ENCODE results near the gene SUFU. TPM values are rescaled to one million over a fixed set of nuclear protein-coding genes. Genes with fewer than 3 reads are reported as not detected.
A peak's percentile ranks its signal among the peaks of the same experiment; 100 is the strongest.

Gene SUFU
- total and polyA plus RNA-seq, 2 of the 13 experiments (the other 11 are each of a cell fraction or from before 2014, with no cell fraction given) = 2.9 to 5.5 TPM

- TF ChIP-seq HNRNPL (IDR thresholded peaks at IDR 0.05; ENCODE audit: low read depth, low read length) (peak; percentile 96), E2F5 (CRISPR knock-in tag; conservative IDR thresholded peaks at IDR 0.05) (no peak), SP5 (CRISPR knock-in tag; IDR thresholded peaks at IDR 0.05; ENCODE audit: borderline replicate concordance, low read depth) (peak; percentile 72), ARID4A (CRISPR knock-in tag; IDR thresholded peaks at IDR 0.05; ENCODE audit: borderline replicate concordance) (peak; percentile 45; the same call in 1 of the 2 replicates), ZBTB3 (CRISPR knock-in tag; IDR thresholded peaks at IDR 0.05; ENCODE audit: borderline replicate concordance, low read depth) (no peak), ZNF609 (CRISPR knock-in tag; IDR thresholded peaks at IDR 0.05; ENCODE audit: borderline replicate concordance) (0 out of 2 replicates have a peak, but pooled peaks have one; percentile 19), RXRB (CRISPR knock-in tag; IDR thresholded peaks at IDR 0.05; ENCODE audit: borderline replicate concordance) (peak; percentile 28; the same call in 1 of the 2 replicates), TCF7 (IDR thresholded peaks at IDR 0.05; ENCODE audit: low read depth) (peak; percentile 72), POLR2G (IDR thresholded peaks at IDR 0.05; ENCODE audit: low read depth, low read length) (peak; percentile 58; the same call in 1 of the 2 replicates), SAFB2 (CRISPR knock-in tag; IDR thresholded peaks at IDR 0.05; ENCODE audit: borderline replicate concordance, low read depth) (no peak), MIXL1 (CRISPR knock-in tag; IDR thresholded peaks at IDR 0.05) (no peak)
- TF ChIP-seq, protein P1, sequence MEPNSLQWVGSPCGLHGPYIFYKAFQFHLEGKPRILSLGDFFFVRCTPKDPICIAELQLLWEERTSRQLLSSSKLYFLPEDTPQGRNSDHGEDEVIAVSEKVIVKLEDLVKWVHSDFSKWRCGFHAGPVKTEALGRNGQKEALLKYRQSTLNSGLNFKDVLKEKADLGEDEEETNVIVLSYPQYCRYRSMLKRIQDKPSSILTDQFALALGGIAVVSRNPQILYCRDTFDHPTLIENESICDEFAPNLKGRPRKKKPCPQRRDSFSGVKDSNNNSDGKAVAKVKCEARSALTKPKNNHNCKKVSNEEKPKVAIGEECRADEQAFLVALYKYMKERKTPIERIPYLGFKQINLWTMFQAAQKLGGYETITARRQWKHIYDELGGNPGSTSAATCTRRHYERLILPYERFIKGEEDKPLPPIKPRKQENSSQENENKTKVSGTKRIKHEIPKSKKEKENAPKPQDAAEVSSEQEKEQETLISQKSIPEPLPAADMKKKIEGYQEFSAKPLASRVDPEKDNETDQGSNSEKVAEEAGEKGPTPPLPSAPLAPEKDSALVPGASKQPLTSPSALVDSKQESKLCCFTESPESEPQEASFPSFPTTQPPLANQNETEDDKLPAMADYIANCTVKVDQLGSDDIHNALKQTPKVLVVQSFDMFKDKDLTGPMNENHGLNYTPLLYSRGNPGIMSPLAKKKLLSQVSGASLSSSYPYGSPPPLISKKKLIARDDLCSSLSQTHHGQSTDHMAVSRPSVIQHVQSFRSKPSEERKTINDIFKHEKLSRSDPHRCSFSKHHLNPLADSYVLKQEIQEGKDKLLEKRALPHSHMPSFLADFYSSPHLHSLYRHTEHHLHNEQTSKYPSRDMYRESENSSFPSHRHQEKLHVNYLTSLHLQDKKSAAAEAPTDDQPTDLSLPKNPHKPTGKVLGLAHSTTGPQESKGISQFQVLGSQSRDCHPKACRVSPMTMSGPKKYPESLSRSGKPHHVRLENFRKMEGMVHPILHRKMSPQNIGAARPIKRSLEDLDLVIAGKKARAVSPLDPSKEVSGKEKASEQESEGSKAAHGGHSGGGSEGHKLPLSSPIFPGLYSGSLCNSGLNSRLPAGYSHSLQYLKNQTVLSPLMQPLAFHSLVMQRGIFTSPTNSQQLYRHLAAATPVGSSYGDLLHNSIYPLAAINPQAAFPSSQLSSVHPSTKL (CRISPR knock-in tag; IDR thresholded peaks at IDR 0.05) = peak; percentile 59
- TF ChIP-seq, protein P2, sequence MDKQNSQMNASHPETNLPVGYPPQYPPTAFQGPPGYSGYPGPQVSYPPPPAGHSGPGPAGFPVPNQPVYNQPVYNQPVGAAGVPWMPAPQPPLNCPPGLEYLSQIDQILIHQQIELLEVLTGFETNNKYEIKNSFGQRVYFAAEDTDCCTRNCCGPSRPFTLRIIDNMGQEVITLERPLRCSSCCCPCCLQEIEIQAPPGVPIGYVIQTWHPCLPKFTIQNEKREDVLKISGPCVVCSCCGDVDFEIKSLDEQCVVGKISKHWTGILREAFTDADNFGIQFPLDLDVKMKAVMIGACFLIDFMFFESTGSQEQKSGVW (CRISPR knock-in tag; IDR thresholded peaks at IDR 0.05; ENCODE audit: borderline replicate concordance) = no peak
These were observed 154.4 kb downstream of the SUFU start (continued) for GRCh38 chr10:102657984-102658724.

All from HepG2 (cell line).